Activated naive CD4-positive, alpha-beta T cell treated with Interleukin-2 at 50 U/mL for 16 hours (primary cell): ENCODE results near the gene SKA2.
A peak's percentile ranks its signal among the peaks of the same experiment; 100 is the strongest.
"Not testable (repeated sequence)": the region's sequence is repeated elsewhere in the genome, so short reads cannot be mapped to it uniquely, and the experiment has no call there.

Source experiments
- DNase-seq: peaks from one replicate; pipeline ENCODE4 v3.0.0-alpha.2; 2020

Gene SKA2

GRCh38 chr17:59151006-59151405 lies 4.0 kb downstream of the SKA2 start:
- DNase-seq: no peak

GRCh38 chr17:59149841-59150511 lies 5.0 kb downstream of the SKA2 start:
- DNase-seq: no peak

- DNase-seq: no peak
Measured at GRCh38 chr17:59149051-59149450, 5.9 kb downstream of the SKA2 start.

- DNase-seq: no peak
Measured at GRCh38 chr17:59145571-59146096, 9.4 kb downstream of the SKA2 start.

- no peak for DNase-seq
Measured at GRCh38 chr17:59141860-59142259, 13.1 kb downstream of the SKA2 start.

GRCh38 chr17:59139939-59140338 lies 15.0 kb downstream of the SKA2 start:
- no peak for DNase-seq

GRCh38 chr17:59138339-59138738 lies 16.6 kb downstream of the SKA2 start:
- not testable (repeated sequence) for DNase-seq

- no peak for DNase-seq
Measured at GRCh38 chr17:59131131-59131530, 23.9 kb downstream of the SKA2 start.

GRCh38 chr17:59129814-59130213 lies 25.2 kb downstream of the SKA2 start:
- DNase-seq: no peak

GRCh38 chr17:59126809-59127417 lies 28.1 kb downstream of the SKA2 start:
- no peak for DNase-seq

- DNase-seq: no peak
Measured at GRCh38 chr17:59124665-59125064, 30.3 kb downstream of the SKA2 start.

GRCh38 chr17:59121901-59122480 lies 33.0 kb downstream of the SKA2 start:
- no peak for DNase-seq

GRCh38 chr17:59115474-59115873 lies 39.5 kb downstream of the SKA2 start:
- no peak for DNase-seq

- DNase-seq: no peak
Measured at GRCh38 chr17:59111539-59111938, 43.4 kb downstream of the SKA2 start.

GRCh38 chr17:59110973-59111372 lies 44.0 kb downstream of the SKA2 start:
- no peak for DNase-seq

- no peak for DNase-seq
Measured at GRCh38 chr17:59108400-59109102, 46.4 kb downstream of the SKA2 start.

- no peak for DNase-seq
Measured at GRCh38 chr17:59107306-59107670, 47.7 kb downstream of the SKA2 start.

GRCh38 chr17:59106463-59107305 lies 48.3 kb downstream of the SKA2 start, which contains the start of gene TRIM37:
Gene TRIM37, minus strand, starts transcription at chr17:59106880. Its CDS starts 419 bp downstream, at chr17:59106461.
- peak; percentile 99 for DNase-seq

GRCh38 chr17:59105852-59106462 lies 49.0 kb downstream of the SKA2 start:
- DNase-seq: peak; percentile 77

GRCh38 chr17:59101178-59101577 lies 53.8 kb downstream of the SKA2 start:
- no peak for DNase-seq

GRCh38 chr17:59097876-59098275 lies 57.1 kb downstream of the SKA2 start:
- no peak for DNase-seq
